ENCODE measurements around the gene SND1.

DNA sequence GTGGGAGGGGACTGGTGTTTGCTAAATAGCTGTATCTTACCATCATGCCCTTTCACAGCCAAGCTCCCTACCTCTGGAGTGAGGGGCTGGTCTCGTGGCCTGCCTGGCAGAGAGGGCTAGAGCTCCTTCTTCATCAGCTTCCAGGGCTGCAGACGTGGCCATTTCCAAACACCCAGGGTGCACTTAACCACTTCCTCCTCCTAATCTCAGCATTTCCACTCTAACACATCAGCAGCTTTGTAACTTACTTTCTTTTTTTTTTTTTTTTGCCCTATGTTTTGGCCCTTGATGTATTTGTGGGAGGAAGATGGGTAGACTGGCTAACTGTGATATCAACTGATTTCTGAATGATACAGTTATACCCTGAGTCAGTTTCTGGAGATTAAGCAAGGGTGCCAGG is 351.8 kb downstream of the SND1 start:
- TF ChIP-seq CTCF (conservative IDR thresholded peaks at IDR 0.05 in 1 of 2, IDR thresholded peaks at IDR 0.05 in 1 of 2; ENCODE audit: extremely low read depth in 1 of 2, insufficient read depth in 1 of 2, low read depth in 1 of 2, low read length in 2 of 2) (no peak), EZH2 (IDR thresholded peaks at IDR 0.05; ENCODE audit: borderline replicate concordance, low read length) (no peak)

Measured in mammary epithelial cell (primary cell).